GM19238 (cell line): Measurements from ENCODE around the gene EDA.

Experiments
- DNase-seq: peaks from one replicate; pipeline ENCODE4 v3.0.0; 2011; ENCODE audit warnings: low spot score; ENCODE audit not compliant: insufficient read length

Gene EDA

DNA sequence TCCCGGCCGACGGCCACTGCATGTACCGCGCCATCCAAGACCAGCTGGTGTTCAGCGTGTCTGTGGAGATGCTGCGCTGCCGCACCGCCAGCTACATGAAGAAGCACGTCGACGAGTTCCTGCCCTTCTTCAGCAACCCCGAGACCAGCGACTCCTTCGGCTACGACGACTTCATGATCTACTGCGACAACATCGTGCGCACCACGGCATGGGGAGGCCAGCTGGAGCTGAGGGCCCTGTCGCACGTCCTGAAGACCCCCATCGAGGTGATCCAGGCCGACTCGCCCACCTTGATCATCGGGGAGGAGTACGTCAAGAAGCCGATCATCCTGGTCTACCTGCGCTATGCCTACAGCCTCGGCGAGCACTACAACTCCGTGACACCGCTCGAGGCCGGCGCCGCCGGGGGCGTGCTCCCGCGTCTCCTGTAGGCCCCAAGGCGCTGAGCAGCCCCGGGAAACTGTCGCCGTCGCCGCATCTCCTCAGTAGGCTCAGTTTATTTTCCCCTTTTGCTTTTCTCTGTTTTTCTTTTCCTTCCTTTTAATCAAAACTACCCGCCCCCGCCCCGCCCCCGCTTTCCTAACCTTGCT lies 447.1 kb downstream of the EDA start:
- DNase-seq = no peak

DNA sequence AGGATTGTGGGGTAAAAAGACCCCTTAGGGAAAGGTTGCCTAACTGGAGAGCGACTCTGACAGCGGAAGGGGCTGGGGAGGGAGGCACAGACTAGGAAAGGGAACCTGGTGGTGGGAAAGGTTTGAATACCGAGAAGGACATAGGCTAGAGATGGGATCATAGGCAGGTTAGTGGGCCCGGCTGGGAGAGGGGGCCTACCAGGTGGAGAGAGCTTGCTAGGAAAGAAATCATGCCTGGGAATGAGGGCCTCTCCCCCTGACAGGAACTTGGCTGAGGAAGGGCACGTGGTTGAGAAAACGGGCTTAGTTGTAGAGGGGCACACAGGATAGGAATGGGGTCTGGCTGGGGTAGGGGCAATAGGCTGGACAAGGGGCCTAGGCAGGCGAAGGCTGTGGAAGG lies 450.7 kb downstream of the EDA start:
- no peak for DNase-seq

DNA sequence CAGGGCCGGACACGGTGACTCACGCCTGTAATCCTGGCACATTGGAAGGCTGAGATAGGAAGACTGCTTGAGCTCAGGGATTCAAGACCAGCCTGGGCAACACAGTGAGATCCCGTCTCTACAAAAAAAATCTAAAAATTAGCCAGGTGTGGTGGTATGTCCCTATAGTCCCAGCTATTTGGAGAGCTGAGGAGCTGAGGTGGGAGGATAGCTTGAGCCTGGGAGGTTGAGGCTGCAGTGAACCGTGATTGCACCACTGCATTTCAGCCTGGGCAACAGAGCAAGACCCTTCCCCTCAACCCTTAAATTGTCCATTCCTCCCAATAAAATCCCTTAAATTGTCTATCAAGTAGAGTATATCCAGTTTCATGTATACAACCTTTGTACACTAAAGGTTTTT lies 463.4 kb downstream of the EDA start:
- no peak for DNase-seq

DNA sequence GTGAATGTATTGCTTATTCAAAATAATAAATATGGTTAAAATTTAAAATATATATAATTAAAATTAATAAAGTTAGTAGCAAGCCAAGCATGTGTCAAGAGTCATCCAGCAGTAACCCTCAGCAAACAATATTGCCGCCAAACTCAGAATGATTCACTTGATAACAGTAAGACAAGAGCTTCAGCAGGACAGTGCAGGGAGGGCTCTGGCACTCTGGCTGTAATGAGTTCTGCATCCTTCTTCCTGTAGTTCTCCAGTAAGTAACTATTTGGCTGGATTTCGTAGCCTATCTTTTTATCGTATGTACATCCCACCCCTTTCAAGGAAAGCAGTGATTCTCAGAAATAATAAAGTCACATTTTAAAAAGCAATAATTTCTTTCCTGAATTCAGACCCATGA lies 464.0 kb downstream of the EDA start:
- DNase-seq = no peak

DNA sequence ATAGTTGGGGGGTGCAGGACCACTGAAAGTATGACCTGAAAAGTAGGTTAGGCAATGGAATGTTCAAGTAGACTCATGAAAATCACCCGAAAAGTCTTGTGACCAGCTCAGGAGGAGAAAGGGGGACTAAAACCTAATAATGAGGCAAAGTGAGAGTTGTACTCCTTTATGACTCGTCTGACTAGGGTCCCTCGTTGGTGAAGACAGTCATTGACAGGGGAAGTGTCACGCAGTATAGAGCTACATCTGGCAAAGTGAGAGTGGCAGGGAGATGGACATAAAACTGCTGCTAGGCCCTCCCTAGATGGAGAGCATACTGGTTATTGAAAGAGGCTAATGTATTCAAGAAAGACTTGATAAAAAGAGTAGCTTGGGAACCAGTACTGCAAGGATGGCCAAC lies 466.8 kb downstream of the EDA start:
- DNase-seq = no peak

DNA sequence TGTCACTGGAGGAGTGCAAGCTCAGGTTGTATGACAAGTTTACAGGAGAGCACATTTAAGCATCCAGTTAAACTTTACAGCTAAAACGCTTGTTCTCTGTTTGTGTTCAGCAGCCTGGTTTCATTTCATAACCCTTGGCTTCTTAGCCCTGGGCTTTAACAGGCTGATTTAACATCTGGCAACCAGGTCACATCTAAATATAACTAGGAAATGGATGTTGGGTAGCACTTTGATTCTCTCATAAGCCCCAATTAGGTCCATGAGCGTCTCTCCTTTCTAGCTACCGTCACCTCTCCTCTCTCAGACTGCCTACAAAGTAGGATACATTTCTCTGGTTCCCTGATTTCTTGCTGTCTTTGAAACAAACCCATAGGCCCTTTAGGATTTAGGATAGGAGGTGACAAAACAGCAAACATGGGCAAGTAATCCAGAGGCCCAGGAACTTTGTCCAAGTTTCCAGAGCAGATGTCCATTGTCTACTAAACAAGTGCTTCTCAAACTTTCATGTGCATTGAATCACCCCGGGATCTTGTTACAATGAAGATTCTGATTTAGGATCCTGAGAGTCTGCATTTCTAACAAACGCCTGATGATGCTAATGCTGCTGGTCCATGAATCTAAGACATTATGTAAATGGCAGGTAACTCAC lies 468.8 kb downstream of the EDA start:
- DNase-seq = no peak

DNA sequence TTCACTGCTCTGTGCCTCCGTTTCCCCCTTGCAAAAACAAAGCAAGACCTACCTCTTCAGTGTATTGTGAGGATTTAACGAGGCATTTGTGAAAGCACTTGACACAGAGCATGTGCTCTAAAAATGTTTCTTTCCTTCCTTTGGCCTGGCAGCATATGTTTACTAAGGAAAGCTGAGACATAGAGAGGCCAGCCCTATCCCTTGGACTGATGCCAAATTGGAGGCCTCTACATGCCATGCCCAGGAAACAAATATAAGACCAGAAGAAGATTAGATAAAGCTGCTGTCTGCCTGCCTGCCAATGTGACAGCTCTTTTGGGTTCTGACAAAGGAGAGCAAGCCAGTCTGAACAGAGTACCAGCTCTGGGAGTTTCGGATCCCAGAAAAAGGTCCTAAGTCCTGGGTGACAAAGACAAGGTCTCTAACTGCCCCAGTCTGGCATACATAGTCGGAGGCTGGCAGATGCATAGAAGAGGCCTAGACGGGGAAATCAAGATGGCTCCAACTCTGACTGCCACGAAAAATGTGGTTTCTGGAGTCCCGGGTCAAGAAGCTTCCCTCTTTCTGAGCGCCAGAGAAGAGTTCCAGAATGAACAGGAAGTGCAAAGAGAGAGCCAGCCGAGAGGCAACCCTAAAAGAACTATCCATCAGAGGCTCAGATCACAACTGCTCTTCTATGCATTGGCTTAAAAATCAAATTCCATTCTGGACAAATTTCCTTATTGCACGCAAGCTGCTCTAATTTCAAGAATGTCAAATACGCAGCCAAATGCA lies 472.1 kb downstream of the EDA start:
- DNase-seq = no peak

DNA sequence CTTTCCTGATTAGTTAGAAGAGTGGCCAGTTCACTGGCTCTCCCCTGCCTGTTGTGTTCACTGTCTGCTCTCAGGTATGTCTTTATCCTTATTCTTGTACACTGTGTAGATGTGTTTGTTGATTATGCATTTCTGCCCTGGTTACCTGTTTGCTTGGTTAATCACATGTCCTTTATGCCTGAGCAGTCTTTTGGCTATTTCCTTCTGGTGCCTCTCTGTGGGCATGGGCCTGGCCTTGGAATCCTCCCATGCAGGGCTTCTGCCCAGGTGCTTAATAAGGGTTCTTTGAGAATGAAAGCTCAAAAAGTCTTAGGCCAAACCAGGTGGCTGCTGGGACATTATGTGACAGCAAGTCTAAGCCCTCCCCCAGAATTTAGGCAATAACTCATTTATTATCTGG lies 472.8 kb downstream of the EDA start:
- no peak for DNase-seq
